Coronary artery (tissue), 2 donors: ENCODE data around the gene FEM1A.
"Not testable (repeated sequence)": the region's sequence is repeated elsewhere in the genome, so short reads cannot be mapped to it uniquely, and the experiment has no call there.

Source experiments
- DNase-seq: peaks from one replicate; pipeline ENCODE4 v3.0.0-alpha.2; 2017; ENCODE audit warnings: low spot score
- H3K27ac ChIP-seq, 2 donors: fragments of 200-600 bp; sonication (generic); one replicate each; pipeline ENCODE4 v1.5.1; 2016 to 2019
- H3K4me3 ChIP-seq: fragments of 200-600 bp; sonication (generic); 2 replicates; pipeline ENCODE4 v1.5.1; 2016; ENCODE audit warnings: mild to moderate bottlenecking, moderate library complexity
- CTCF ChIP-seq: fragments of 200-600 bp; sonication (generic); IDR thresholded peaks from one replicate; pipeline ENCODE4 v1.5.1; 2019; ENCODE audit warnings: antibody characterized with exemption

The FEM1A gene

GRCh38 chr19:4794971-4795370 is 3.4 kb downstream of the FEM1A start:
- H3K27ac ChIP-seq, result no peak overlapping the region
- no peak for DNase-seq
- H3K4me3 ChIP-seq, result no peak overlapping the region
- TF ChIP-seq CTCF, result no peak

- H3K4me3 ChIP-seq, result no peak overlapping the region
- TF ChIP-seq CTCF, result no peak
- no peak overlapping the region for H3K27ac ChIP-seq
- DNase-seq, result no peak
Measured at GRCh38 chr19:4795400-4795799, 3.9 kb downstream of the FEM1A start.

GRCh38 chr19:4800591-4801081 is 9.1 kb downstream of the FEM1A start:
- Histone ChIP-seq H3K27ac (no peak overlapping the region), H3K4me3 (no peak overlapping the region)
- DNase-seq, result no peak
- no peak for TF ChIP-seq CTCF

- Histone ChIP-seq H3K4me3 (no peak overlapping the region), H3K27ac (no peak overlapping the region)
- TF ChIP-seq CTCF, result no peak
- no peak for DNase-seq
Measured at GRCh38 chr19:4801085-4801619, 9.6 kb downstream of the FEM1A start.

- H3K27ac ChIP-seq, result no peak overlapping the region
- H3K4me3 ChIP-seq, result no peak overlapping the region
- no peak for TF ChIP-seq CTCF
- no peak for DNase-seq
Measured at GRCh38 chr19:4802711-4803110, 11.2 kb downstream of the FEM1A start.

- H3K27ac ChIP-seq, result no peak overlapping the region
Measured at GRCh38 chr19:4803736-4804695, 12.5 kb downstream of the FEM1A start.

GRCh38 chr19:4805140-4805539 is 13.6 kb downstream of the FEM1A start:
- DNase-seq, H3K4me3 ChIP-seq, H3K27ac ChIP-seq: not testable (repeated sequence)

More at GRCh38 chr19:4803736-4804695, 12.5 kb downstream of the FEM1A start:
- no peak overlapping the region for H3K4me3 ChIP-seq
- no peak for TF ChIP-seq CTCF
- no peak for DNase-seq
